ENCODE data around the gene FLVCR2.

DNA sequence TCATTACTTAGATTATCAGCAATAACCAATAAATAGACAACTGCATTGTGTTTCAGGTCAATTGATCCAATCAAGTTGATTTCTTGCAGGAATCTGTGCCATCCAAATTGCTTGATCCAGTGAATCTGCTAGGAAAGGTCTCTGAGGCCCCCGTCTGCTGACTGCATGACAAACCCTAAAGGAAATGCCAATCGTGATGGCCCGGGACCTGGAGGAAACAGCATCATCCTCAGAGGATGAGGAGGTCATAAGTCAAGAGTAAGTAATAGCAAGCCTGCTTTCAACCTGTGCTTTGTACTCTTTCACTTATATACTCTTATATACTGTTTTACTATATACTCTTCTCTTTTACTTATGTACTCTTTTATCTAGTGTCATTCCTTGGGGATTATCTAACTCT, 84.5 kb downstream of the FLVCR2 start:
- TF ChIP-seq CTCF (IDR thresholded peaks at IDR 0.05): no peak
- TF ChIP-seq POLR2A (IDR thresholded peaks at IDR 0.05; ENCODE audit: low read depth): no peak
- no peak for TF ChIP-seq POLR2AphosphoS5 (IDR thresholded peaks at IDR 0.05)
- TF ChIP-seq EP300 (IDR thresholded peaks at IDR 0.05): no peak
